COLO829 (cell line): ENCODE data around the gene ETV4.
"Not testable (repeated sequence)": the region's sequence is repeated elsewhere in the genome, so short reads cannot be mapped to it uniquely, and the experiment has no call there.

Source experiments
- DNase-seq: peaks from one replicate; pipeline ENCODE4 v3.0.0; 2012; ENCODE audit warnings: low spot score

ETV4 gene

DNA sequence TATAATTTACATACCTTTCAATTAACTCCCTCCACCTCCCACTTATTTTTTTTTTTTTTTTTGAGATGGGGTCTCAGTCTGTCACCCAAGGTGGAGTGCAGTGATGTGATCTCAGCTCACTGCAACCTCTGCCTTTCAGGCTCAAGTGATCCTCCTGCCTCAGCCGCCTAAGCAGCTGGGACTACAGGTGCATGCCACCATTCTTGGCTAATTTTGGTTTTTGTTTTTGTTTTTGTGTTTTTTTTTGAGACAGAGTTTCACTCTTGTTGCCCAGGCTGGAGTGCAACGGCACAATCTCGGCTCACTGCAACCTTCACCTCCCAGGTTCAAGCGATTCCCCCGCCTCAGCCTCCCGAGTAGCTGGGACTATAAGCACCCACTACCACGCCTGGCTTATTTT lies 36.7 kb downstream of the ETV4 start:
- not testable (repeated sequence) for DNase-seq

DNA sequence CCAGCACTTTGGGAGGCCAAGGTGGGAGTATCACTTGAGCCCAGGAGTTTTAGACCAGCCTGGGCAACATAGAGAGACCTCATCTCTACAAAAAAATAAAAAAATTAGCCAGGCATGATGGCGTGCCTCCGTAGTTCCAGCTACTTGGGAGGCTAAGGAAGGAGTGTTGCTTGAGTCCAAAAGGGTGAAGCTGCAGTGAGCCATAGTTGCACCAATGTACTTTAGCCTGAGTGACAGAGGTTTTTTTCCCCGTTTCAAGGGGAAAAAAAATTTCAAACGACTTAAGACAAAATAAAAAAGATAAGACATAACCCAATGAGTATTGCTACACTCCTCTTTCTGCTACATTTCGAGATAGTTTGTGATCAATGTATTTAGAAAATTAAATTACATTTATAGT lies 55.5 kb downstream of the ETV4 start:
- DNase-seq, result no peak

DNA sequence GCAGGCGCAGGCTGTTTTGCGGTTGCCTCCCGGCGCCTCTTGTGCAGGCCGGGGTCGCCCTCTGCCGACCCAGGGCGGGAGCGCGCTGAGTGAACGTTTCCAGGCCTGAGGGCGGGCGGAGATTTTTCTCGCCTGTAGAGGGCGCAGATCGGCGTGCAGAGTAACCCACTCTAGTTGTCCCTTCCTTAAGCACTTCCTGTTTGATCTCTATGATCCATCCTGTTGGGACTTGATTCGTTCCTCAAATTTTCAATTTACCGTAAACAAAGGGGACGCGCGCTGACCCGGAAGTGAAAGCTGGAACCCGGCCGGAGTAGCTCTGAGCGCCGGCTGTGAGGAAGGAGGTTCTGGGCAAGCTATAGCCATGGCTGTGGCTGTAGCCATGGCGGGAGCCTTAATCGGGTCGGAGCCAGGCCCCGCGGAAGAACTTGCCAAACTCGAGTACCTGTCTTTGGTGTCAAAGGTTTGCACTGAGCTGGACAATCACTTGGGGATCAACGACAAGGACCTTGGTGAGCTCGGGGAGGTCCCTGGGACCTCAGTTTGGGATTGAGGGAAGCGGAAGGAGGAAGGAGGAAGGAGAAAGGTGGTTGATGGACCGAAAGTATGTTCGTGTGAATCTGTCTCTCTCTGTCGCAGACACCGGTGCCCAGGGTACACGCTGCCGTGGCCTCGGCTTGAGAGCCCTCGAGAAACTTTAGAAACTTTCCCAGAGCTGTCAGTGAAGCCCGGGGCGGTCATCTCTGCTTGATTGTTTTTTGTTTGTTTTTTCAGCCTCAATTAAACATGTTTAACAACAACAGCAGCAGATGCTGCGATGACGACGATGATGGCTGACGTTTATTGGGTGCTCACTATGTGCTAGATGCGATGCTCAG lies 62.2 kb downstream of the ETV4 start, which contains the start of gene DHX8:
Gene DHX8, plus strand, starts transcription at position 302 of the 878 bp plus-strand sequence. Its CDS starts 63 bp downstream, at position 365.
- DNase-seq, result peak; percentile 97

DNA sequence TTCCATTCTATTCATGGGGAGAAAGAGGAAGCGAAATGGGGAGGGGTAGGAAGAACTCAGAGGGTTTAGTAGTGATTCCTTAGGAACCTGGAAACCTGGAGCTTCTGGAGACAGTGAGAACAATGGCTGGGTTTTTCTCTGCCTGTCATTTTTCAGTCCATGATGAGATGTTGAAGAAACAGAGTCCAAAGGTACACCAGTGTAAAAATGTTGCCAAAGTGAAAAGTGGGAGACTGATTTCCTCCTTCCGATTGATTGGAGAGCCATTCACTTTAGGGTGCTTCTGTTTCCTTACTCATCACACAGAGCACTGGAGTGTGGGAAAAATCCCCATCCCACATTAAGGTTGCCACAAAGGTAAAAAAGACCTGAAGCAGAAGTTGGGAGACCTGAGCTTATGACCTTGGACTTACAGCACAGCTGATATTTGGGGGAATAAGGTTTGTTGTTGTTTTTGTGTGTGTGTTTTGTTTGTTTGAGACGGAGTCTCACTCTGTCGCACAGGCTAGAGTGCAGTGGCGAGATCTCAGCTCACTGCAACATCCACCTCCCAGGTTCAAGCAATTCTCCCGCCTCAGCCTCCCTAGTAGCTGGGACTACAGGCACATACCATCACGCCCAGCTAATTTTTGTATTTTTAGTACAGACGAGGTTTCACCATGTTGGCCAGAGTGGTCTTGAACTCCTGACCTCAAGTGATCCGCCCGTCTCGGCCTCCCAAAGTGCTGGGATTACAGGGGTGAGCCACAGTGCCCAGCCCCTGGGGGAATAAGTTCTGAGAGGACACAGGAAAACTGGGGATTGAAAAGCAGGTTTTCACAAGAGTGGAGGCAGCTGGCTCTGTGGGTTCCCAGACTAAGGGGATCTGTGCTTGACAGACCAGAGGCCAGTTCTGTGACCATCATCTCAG lies 63.8 kb downstream of the ETV4 start:
- no peak for DNase-seq

DNA sequence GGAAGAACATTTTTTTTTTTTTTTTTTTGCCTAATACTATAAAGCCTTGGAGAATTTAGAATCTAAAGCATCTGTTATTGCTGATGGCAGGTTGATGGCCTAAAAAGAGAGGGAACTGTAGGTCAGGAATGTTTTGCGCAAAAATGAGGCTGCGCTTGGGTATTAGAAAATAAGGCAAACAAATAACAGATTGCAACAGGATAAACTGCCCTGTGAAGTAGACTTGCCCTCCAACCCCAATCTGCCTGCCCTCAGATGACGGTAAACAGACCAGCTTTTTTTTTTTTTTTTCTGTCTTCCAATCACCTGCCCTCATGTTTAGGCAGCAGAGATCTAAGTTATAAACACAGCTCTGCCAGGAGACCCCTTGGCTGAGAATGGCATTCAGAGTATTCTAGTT lies 66.2 kb downstream of the ETV4 start:
- DNase-seq, result no peak
